ENCODE data around the gene PIGW.

PIGW gene

DNA sequence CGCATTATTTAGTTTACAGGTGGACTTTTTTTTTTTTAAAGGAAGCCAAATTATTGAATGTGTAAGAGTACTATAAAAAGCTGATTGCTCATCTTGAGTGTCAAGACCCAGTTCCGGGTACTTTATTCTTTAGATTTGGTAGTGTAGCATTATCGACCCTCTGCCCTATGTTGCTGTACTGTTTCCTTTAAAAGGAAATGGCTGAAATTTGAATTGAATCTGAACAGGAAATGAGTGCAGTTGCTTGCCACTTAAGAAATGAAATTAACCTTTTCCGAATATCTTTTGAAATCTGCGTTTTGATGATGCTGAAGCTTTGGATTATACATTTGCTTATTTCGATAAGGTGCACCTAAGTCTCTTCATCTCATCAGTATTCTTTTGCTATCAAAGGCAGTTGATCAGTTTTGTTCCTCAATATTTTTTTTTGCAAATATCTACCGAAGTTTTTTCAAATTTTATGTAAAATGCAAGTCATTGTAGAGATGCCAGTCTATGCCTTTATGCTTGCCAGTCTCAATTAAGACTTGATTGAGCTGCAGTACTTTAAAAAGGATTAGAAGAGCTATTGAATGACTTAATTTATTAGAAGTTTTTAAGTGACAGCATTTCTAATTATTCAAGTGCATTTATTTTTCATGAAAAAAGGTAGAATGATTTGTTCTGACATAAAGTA lies 11.8 kb downstream of the PIGW start:
- DNase-seq = no peak

DNA sequence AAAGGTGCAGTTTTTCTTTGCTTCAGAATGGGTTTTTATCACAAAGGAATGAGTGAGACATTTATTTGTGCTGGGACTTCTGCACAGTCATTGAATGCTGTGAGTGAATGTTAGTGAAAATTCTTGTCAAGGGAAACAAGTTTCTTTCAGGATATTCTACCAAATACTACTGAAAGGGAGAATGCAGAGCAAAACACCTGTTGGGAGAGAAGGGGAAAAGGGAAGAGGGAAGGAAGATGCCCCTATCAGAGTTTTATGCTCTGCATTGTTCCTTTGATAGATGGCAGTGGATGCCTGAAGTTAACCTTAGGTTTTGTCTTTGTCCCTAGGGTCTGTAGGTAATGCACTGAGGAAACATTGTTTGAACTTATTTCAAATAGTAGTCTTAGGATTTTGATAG lies 13.0 kb downstream of the PIGW start:
- no peak for DNase-seq

DNA sequence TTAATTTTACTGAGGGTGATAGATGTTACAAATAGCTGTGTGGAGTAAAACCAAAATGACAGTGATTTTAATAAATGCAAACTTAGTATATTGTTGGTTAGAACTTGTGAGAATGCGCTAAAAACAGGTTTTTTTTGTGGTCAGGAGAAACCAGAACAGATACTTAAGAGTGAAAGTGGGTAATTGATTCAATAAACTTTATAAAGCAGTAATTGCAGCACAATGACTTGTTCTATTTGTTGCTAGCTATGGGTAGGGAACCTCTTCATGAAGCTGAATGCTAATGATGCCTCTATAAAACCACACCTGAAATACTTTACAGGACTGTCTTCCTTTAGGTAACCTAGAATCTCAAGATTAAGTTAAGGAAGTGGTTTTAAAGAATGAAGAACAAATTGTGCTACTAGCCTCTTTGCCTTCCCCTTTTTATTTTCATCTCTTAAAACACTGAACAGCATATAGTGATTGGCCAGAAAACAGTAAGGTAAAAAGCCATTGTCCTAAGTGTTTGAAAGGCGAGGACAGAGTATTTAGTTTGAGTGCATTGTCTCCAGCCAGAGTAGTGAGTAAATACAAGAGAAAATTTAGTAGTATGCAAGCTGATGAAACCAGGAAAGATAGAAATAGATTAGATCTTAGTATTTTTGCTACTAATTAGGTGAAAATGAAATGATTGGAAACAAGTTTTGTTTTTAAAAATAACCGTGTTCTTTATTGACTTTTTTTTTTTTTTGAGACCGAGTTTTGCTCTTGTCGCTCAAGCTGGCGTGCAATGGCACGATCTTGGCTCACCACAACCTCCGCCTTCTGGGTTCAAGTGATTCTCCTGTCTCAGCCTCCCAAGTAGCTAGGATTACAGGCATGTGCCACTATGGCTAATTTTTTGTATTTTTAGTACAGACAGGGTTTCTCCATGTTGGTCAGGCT lies 16.0 kb downstream of the PIGW start:
- DNase-seq = no peak

DNA sequence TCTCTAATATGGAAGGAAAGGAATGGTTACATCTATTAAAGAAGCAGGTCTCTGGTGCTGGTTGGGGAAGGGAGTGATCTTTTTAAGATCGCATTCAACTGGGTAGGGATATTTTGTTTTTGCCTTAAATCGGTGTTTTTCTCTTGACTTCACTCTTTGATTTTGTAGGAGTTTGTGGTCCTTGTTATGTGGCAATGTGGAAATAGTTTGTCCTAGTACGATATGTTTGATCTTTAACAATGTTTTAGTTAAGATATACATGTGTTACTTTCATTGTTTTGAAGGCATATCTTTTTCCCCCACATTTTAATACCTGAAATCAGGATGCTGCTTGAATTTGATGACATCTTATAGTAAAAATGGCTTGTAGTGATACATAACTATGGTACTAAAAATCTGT lies 18.7 kb downstream of the PIGW start:
- no peak for DNase-seq

DNA sequence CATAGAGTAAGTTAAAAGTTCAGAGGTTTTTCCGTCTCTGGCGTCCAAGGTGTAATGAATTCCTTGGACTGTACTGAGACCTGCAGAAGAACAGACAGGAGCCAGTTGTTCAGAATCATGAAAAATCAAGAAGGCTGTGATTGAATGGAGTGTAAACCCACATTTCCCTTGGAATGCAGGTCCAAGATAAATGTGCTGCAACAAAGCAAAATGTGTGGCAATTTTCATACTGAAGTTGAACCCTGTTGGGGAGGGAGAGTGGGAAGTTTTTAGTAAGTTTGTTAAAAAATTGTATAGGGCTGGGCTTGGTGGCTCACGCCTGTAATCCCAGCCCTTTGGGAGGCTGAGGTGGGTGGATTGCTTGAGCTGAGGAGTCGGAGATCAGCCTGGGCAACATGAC lies 31.3 kb downstream of the PIGW start:
- no peak for DNase-seq

DNA sequence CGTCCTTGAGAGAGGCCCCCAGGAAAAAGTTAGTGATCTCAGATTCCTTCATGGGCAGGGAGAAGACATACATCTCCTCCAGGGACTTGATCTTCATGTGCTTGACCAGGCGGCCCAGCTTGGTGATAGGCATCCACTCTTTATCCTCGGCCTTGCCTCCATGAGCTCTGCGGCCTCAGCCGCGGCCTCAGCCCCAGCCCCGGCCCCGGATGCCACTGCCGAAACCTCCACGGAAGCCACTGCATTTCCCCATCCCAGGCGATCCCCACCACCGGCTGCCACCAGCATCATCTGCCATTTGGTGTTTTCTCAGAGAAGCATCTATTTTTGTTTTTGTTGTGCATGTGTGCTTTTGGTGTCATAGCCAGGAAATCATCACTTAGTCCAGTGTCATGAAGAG lies 40.2 kb downstream of the PIGW start:
- no peak for DNase-seq

DNA sequence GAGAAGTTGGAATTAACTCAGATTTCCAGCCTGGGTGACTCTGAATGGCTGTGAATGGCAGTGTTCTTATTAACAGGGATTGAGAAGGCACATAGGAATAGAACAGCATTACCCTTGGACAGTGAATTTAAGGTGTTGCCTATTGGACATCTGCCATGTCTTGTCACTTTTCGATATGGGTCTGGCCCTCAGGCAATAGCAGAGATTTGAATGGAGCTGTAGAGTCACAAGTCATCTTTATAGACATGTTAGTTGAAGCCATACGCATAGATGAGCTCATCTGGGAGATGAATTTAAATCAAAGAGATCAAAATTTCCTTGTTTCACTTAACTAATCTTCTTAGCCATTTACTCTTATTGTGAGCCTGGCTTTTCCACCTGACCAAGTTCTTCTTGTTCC lies 42.0 kb downstream of the PIGW start:
- DNase-seq = no peak

DNA sequence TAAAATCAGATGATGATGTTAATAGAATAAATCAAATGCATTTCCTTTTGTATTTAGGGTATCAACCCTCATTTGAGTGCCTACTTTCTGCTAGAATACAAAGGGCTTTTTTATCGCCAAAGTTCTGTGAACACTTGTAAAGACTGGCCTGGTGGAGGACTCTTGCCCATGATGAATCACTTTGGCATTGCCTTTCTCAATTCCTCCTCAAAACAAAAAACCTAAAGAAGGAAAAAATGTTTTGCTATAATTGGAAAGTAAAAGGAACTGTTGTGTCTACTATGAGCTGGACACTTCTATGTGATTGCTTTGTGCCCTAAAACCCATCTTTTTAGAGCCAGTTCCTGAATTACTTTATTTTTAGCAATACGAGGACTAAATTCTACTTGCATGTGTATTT lies 43.9 kb downstream of the PIGW start:
- DNase-seq = no peak

DNA sequence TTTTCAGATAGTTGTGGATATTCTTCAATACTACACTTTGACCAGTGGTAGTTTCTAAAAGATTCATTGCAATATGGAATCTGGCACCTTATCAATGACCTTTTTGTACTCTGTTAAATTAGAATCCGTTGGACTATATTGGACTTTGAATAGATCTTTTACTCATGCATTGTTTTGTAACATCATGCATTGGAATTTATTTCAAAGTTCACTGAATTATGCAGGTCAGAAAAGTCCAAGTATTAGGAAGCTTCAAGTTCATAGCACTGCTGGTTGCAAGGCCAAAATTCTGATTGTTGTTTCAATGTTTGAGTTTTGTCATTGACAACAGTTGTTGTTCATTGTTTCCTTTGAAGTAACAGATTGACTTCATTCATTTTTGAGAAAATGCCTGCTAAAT lies 49.0 kb downstream of the PIGW start:
- no peak for DNase-seq

DNA sequence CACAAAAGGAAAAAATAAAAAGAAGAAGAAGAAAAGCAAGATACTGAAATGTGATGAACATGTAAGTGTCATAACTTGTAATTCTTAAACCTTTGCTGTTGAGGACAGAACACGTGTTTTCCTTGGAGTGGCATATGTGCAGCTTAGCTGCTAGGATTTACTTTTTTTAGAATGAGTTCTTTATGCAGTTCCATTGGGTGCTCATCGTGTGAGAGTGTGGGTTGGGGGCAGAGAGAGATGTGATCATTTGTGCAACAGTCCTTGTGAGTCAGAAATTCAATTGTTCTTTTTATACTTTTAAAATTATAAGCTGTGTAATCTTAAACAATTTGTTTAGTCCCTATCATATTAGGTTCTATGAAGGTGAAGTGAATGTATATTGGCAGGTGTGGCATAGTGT lies 51.4 kb downstream of the PIGW start:
- DNase-seq = no peak

All from NCI-H187 (cell line).